HCEC 1CT (cell line): Measurements from ENCODE around the gene MCFD2.

Experiments used
- DNase-seq: peaks from one replicate; pipeline ENCODE4 v3.0.0-alpha.2; 2017

MCFD2 gene

DNA sequence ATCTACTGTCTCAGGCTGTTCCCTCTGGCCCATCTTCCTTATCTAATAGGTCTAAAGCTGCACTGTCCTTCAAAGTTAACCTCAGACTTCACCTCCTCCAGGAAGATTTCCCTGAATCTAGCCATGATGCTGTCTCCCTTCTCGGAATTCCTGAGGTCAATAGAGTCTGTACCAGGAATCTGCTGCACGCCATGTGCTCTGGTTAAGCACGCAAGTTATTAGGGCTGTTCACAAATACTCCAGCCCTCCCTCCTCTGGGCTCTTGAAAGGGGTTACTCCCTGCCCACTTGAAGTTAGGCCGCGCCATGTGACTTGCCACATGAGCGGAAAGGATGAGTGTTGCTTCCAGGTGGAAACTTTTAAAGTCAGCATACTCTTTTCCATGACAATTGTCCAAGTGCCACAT is 43.6 kb downstream of the MCFD2 start:
- DNase-seq, result no peak

DNA sequence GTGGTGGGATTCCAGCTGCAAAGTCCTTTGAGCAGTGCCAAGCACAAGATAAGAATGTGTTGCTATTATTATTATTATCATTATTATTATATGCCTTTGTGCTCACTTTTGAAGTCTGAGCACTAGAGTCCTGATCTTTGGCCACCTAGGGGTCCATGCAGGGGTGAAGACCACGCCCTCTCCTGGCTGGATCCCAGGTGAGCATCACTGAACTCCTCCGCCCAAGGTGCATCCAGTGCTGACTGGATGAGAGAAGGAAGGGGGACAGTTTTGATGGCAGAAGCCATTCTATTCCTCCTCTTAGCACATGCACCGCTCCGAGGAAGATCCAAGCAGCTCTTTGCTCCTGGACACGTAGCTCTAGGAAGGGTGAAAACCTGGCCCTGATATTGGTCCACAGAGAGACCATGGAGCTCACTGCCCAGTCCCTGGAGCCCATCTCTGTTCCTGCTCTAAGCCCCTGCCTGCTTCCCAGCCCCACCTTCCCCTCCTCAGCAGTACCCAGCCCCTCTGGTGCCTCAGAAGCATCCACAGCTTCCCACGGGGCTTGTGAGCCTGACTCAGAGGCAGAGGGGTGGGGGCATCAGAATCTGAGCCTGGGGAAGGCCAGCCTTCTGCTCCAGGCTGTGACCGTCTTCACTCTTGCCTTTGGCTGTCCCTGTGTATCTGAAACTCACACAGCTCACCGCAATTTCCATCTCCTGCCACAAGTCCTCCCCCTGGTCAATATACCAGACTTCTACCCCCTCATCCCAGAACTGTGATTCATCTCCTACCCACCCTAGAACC is 45.4 kb downstream of the MCFD2 start:
- DNase-seq, result no peak

DNA sequence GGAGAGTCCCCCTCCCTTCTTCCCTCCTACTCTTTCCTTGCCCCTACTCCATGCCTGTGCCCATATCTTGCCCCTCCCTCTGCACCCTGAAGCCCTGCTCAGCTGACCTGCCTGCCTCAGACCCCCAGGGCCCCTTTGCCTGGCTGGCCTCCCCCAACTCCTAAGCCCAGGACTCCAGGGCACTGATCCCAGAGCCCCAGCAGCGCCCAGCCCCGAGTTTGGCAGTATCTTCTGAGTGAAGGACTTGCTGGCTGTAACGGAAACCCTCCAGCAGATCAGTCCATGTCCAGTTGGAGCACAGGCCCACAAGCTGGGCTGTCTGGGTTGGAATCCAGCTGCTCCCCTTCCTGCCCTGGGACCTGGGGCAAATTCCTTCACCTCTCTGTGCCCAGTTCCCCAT is 46.0 kb downstream of the MCFD2 start:
- DNase-seq, result no peak

DNA sequence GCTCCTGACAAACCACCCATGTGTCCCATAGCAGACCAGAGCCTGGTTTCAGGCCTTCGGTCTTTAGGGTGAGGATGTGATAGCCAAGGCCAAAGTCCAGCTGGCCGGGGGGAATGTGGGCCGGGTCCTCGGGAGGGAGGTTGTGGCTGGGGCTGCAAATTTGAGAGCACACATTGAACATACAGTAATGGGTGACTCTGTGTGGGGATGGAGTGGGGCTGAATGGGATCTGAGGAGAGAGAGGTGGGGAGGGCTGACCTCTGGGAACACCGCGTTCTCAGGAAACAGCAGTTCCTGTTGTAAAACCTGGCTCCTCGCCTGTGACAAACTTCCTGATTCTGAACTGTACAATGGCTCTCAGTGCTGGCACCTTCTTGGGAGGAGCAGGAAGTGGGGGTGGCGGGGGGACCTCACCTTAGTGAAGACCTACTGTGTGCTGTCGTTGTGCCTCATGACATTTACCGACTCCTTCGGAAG is 48.8 kb downstream of the MCFD2 start:
- no peak for DNase-seq

DNA sequence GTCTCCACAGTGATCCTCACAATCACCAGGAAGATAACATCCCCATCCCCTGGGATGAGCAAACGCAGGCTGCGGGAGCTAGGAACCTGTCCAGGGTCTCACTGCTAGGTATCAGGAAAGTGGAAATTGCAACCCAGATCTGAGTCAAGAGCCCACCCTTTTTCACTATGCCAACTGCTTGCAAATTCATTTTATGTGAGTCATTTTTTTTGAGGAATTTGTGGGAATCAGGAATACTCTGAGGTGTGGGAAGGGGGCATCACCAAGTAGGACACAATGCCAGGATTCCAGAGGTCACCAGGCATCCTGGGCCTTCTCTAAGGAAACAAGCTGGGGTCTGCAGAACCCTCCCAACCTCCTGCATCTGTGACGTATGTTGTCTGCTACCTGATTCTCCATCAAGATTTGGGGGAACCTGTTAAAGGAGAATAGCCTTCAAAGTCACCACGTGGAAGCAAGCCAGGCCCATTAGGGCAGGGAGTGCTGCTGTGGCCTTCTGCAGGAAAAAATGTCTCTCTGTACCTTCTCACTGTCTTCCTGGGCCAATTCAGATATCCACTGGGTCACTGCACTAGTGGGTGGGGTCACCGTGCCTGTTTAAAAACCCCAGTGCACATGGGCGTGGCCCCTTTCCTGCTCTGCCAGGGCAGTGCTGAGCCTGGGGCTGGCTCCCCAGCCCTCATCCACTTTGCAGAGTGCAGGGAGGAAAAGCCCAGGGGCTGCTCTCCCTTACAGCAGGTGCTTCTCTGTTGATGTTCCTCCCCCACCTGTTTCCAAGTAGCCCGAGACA is 50.2 kb downstream of the MCFD2 start:
- no peak for DNase-seq

DNA sequence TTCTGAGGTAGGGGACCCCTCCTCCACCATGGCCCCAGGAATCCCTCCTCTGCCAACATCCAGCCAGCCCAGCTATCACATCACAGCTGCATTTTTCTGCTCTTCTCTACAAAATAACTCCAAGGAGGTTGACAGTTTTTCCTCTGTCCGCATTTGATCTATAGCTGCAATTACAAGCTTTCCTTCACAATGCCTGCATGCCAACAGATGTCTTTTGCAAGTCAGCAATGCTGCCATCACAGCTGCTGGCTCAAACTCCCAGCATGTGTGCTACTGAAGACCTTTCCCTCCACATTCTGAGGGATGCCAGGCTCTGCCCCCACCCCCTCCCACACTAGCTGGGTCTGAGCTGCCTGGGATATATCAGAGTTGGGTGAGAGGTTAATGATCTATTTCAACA is 51.7 kb downstream of the MCFD2 start:
- DNase-seq, result no peak

DNA sequence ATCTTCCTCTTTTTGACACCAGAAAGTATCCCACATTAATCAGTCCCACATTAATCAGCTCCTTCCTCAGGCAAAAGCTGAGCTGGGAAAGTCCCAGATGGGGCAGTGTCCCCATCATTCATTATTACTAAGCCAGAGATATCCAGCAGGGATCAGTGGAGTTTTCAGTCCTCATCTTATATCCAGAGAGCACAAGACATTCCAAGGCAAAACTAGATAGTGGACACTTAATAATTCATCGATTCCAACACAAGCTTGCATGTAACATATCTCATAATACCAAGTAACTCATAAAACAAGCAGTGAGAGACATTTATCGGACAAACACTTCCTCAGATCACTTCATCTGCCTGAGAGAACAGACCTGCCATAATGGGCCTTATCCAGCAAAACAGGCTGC is 53.1 kb downstream of the MCFD2 start:
- DNase-seq, result no peak

DNA sequence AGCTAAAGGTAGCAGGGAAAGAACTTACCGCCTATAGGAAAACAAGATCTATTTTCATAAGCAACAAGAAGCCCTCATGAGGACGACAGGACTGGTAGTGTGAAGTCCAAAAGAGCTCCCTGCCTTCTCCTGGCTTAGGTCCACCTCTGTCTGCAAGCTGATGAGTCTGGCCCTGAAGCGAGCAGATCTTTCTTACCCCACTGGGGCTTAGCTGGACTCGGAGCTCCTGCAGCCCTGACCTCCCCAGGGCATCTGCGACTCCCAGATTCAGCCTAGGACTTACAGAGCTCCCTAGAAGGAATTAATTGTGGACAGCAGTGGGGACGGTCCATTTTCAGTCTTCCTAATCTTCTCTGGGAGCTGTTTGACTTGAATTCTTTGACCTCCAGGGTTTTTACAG is 53.7 kb downstream of the MCFD2 start:
- no peak for DNase-seq

DNA sequence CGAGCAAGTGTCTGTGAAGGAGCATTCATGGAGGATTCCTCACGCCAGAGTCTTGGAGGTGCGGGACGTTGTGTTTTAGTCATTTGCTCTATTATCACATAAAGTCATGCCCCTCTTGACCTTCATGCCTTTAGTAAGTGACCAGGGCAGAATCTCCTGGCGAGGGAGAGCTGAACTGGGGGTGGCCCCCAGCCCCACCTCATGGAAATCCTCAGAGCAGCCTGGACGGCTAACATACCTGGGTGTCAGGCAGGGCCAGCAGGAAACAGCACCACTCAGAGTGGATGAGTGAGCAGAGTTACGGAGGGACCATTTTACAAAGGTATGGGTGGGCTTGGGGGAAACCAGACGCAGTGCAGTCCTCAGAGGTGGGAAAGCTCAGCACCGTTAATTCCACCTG is 56.1 kb downstream of the MCFD2 start:
- DNase-seq, result no peak

DNA sequence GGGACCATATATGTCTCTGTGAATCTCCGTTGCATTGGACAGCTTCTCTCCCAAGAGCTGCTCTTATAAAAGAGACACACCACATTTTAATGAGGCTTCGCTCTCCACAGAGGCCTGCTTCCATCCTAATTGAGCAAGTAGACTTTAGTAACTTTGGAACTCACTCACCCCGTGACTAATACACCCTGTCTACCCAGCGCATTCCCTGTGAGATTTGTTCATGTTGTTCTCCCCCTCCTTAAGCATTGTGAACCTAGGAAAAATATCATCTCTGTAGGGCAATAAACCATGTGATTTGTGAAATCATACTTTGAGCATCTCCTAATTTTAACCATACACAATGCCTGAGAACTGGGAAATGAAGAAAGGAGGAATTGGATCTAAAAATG is 56.9 kb downstream of the MCFD2 start:
- DNase-seq, result peak; percentile 88

DNA sequence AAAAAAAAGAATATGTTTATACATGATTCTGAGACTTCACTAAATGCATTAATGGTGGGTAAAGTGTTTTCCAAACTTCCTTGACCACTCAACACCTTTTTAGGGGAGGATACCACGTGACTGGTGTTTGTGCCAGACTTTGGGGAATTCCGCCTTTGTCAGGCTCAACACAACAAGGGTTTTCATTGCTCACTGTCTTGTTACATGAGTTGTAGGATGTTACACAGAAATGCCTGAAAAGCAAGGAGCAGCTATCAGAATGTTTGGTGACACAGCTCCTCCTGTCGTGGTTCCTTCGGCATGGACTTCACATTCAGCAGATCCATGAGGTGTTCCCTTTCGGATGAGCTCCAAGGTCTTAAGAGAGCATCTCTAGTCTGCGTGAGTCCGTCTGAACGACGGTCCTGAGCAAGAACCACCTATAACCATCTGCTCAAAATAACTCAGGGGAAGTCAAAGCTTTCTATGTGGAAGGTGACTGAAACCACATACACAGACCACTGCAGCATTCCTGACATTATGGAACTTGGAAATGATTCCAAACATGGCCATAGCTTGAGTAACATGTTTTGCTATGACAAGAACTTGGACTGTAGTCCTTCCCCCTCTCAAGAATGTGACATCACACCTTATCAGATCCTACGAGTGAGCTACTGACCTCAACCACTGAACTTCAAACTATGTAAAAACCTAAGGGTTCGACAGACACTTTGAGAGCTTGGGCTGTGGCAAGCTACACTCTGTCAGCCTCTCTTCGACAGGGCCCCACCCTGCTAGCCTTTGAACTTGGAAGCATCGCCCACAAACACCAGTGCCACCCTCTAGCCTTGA is 57.5 kb downstream of the MCFD2 start:
- DNase-seq, result peak; percentile 55

DNA sequence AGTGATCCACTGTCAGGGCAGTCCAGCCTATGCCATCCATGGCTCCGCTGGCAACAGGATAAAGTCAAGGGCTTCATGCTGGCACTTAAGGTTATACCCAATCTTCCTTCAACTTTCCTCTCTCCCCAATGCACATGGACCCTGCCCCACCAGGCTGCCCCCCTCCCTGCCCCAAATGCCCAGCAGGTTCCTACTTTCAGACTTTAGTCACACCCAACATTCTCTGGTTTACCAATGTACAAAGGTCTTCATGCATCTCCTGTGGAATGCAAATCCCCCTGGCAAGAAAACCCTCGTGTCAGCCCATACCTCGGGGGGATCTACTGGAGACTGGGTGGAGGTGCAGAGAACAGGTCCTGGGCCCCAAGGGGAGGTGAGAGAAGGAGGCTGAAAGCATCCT is 59.3 kb downstream of the MCFD2 start:
- DNase-seq, result no peak

DNA sequence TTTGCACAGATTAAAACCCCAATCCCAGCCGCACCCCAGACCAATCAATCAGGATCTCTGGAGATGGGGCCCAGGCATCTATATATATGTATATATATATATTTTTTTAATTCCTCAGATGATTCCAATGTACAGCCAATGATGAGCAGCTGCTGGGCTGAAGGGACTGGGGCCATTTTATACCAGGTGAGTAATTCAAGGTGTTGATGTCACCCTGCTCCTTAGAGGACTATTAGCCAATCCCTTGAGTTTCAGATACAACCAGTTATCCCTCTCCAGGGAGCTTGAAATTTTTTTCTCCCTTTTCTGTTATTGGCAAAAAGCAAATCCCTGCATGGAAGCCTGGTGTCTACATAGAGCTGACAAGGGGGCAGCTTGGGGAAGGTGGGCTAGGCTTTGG is 59.8 kb downstream of the MCFD2 start:
- no peak for DNase-seq

DNA sequence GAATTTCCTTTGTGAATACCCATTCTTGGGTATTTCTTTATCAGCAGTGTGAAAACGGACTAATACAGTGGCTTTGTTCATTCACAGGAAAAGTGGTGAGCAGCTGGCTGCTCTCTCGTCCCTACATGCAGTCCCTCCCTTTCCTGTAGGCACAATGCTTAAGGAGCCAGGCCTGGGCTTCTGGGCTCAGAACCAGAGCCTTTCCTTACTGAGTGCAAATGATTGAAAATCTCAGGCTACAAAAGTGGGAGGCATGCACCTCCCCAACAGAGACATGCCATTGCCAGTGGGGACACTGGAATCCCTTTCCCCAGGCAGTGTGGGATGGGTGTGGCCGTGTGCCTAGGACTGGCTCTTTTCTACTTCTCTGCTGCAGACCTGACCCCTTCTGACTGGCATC is 61.3 kb downstream of the MCFD2 start:
- no peak for DNase-seq

DNA sequence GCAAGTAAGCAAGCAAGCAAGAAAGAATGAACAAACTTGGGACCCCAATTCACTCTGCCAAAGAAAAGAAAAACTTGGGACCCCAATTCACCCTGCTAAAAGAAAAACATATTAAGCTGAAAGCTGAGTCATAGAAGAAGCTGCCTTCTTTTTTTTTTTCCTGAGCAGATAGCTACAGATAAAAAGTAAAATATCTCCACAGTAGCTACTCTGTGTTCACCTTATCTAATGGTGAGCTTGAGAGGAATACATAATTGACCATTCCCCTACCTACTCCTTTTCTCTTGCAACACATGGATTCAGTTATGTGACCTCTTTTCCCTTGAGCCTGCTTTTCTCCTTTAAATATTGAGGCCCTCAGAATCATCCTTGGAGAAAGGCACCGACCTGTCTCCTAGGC is 63.0 kb downstream of the MCFD2 start:
- no peak for DNase-seq

DNA sequence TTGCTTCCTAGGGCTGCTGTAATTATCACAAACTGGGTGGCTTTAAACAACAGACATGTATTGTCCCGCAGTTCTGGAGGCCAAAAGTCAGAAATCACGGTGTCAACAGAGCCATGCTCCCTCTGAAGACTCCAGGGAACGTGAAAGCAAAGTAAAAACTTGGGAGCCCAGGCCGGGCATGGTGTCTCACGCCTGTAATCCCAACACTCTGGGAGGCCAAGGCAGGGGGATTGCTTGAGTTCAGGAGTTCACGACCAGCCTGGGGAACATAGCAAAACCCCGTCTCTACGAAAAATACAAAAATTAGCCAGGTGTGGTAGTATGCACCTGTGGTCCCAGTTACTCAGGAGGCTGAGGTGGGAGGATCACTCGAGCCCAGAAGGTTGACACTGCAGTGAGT is 63.5 kb downstream of the MCFD2 start:
- no peak for DNase-seq
